GM12878 (cell line): ENCODE measurements around the gene TMEM61. TPM values are rescaled to one million over a fixed set of nuclear protein-coding genes. Genes with fewer than 3 reads are reported as not detected.

ENCODE experiments used
- ATAC-seq: fragments of 200-7000 bp; cut with Tn5 transposase; 3 replicates; pipeline ENCODE4 v1.9.1; 2020; ENCODE audit warnings: mild to moderate bottlenecking, moderate library complexity
- BruUV-seq: library from RNA; stranded (reverse); fragments of 400-500 nt; replicated peaks from 2 replicates; lab custom pipeline; 2021; lab: Mats Ljungman, UMichigan
- CTCF ChIA-PET: fragments of 300-600 bp; sonication (Branson Sonifier 250); formaldehyde crosslinking; extraction: SDS; loops from one replicate; lab custom pipeline; 2021; ENCODE audit warnings: inconsistent platforms; lab: Yijun Ruan, JAX
- POLR2A ChIA-PET: fragments of 350-600 bp; formaldehyde crosslinking; extraction: SDS; loops from one replicate; lab custom pipeline; 2021; ENCODE audit warnings: inconsistent platforms; lab: Charles Lee
- RAD21 ChIA-PET: fragments of 300-600 bp; sonication (Branson Sonifier 250); formaldehyde crosslinking; loops from one replicate; lab custom pipeline; 2023; ENCODE audit warnings: antibody characterized with exemption; ENCODE audit not compliant: unreplicated experiment; lab: Charles Lee
- SMC1A ChIA-PET: fragments of 300-600 bp; sonication (Branson Sonifier 250); formaldehyde crosslinking; loops from one replicate; lab custom pipeline; 2023; ENCODE audit not compliant: unreplicated experiment, uncharacterized antibody; lab: Charles Lee
- DNase-seq: peaks from one replicate; pipeline ENCODE4 v3.0.0-alpha.2; 2011; ENCODE audit warnings: low read depth, low spot score
- FAIRE-seq: peaks from 3 replicates; lab custom pipeline; 2011; peaks lifted over from hg19 to GRCh38; lab: Jason Lieb, UNC
- H2AFZ ChIP-seq: 2 replicates; pipeline ENCODE4 v1.6.0; 2011; ENCODE audit warnings: low read depth, low read length, control low read depth; ENCODE audit not compliant: control insufficient read depth
- H3K27ac ChIP-seq: 2 replicates; pipeline ENCODE4 v1.5.1; 2011; ENCODE audit warnings: control low read depth; ENCODE audit not compliant: control insufficient read depth, insufficient read depth
- H3K27me3 ChIP-seq, 2 experiments: replicated peaks in 1 of 2; 2 replicates each; pipeline versions ENCODE4 v1.6.0 to v1.6.1; 2011; ENCODE audit warnings: low read length in 1 of 2; ENCODE audit not compliant: control insufficient read depth in 2 of 2, insufficient read depth in 2 of 2
- H3K36me3 ChIP-seq, 2 experiments: 2 replicates each; pipeline ENCODE4 v1.5.1; 2011; ENCODE audit warnings: low read length in 1 of 2; ENCODE audit not compliant: control insufficient read depth in 2 of 2, insufficient read depth in 2 of 2
- H3K4me1 ChIP-seq: 2 replicates; pipeline ENCODE4 v1.6.1; 2011; ENCODE audit warnings: mild to moderate bottlenecking, low read length, moderate library complexity, mixed read lengths; ENCODE audit not compliant: control insufficient read depth, insufficient read depth
- H3K4me2 ChIP-seq: 2 replicates; pipeline ENCODE4 v1.6.0; 2011; ENCODE audit warnings: control low read depth; ENCODE audit not compliant: control insufficient read depth, insufficient read depth
- H3K4me3 ChIP-seq: fragments of 200-600 bp; sonication (generic); 2 replicates; pipeline ENCODE4 v1.5.1; 2016
- H3K79me2 ChIP-seq: 2 replicates; pipeline ENCODE4 v1.6.0; 2011; ENCODE audit warnings: low read length; ENCODE audit not compliant: control insufficient read depth, insufficient read depth
- H3K9ac ChIP-seq: 2 replicates; pipeline ENCODE4 v1.8.0; 2011; ENCODE audit warnings: low read length, control low read depth, mixed read lengths; ENCODE audit not compliant: control insufficient read depth, insufficient read depth
- H3K9me3 ChIP-seq: replicated peaks from 3 replicates; pipeline ENCODE4 v1.5.1; 2011; ENCODE audit warnings: mild to moderate bottlenecking, low read length; ENCODE audit not compliant: control insufficient read depth, insufficient read depth
- H4K20me1 ChIP-seq: 2 replicates; pipeline ENCODE4 v1.6.0; 2011; ENCODE audit not compliant: control insufficient read depth, insufficient read depth
- CBFB ChIP-seq: IDR thresholded peaks from 2 replicates; pipeline ENCODE4 v1.6.1; 2016; ENCODE audit warnings: antibody characterized with exemption, low read depth
- WGBS: methylation state at CpG from one replicate; pipeline ENCODE4 v1.1.6; 2016; ENCODE audit warnings: low lambda C conversion rate; ENCODE audit not compliant: insufficient replicate concordance, insufficient coverage; ENCODE audit errors: missing lambda C conversion rate; 5-methylcytosine and 5-hydroxymethylcytosine counted together
- in situ Hi-C: fragments of 300-500 bp; cut with MboI; formaldehyde crosslinking; loops from 9 replicates; pipeline ENCODE4 v1.14.3; 2018; ENCODE audit warnings: mixed read lengths
- intact Hi-C: fragments of 100-400 bp; cut with micrococcal nuclease; formaldehyde crosslinking; loops from one replicate; pipeline ENCODE4 v1.14.2; 2022; ENCODE audit not compliant: unreplicated experiment
- polyA plus RNA-seq, 11 experiments: library from polyadenylated mRNA; depleted of rRNA in 4 of 11; unstranded in 6 of 11; stranded (reverse) in 5 of 11; fragments of >200 nt; fragmentation: Nextera tagmentation in 4 of 11; fragmentation: Illumina TruSeq in 1 of 11; extraction: Ambion mirVana in 4 of 11; extraction: Trizol in 1 of 11; gene quantifications; 1 replicate in 1 of 11; 2 replicates in 10 of 11; pipeline versions ENCODE4 v1.2.1 to v1.2.3, GENCODE V29; 2011 to 2016; ENCODE audit warnings: inconsistent platforms in 2 of 11, missing spikeins in 2 of 11, low read depth in 1 of 11
- total RNA-seq, 4 experiments: library from RNA; depleted of rRNA in 3 of 4; stranded (reverse); fragments of >200 nt in 3 of 4; fragmentation: Illumina TruSeq in 1 of 4; extraction: Trizol in 1 of 4; gene quantifications; 2 replicates each; pipeline versions ENCODE4 v1.2.1 to v1.2.3, GENCODE V29; 2013 to 2021
- TF ChIP-seq, protein P1 (sequence below): fragments of 450-650 bp; IDR thresholded peaks from 2 replicates; pipeline ENCODE4 v1.6.1; 2017; ENCODE audit warnings: mild to moderate bottlenecking, moderate library complexity

TMEM61 gene
- total and polyA plus RNA-seq, 10 of the 15 experiments (the other 5 are each of a cell fraction or from before 2014, with no cell fraction given): not detected

DNA sequence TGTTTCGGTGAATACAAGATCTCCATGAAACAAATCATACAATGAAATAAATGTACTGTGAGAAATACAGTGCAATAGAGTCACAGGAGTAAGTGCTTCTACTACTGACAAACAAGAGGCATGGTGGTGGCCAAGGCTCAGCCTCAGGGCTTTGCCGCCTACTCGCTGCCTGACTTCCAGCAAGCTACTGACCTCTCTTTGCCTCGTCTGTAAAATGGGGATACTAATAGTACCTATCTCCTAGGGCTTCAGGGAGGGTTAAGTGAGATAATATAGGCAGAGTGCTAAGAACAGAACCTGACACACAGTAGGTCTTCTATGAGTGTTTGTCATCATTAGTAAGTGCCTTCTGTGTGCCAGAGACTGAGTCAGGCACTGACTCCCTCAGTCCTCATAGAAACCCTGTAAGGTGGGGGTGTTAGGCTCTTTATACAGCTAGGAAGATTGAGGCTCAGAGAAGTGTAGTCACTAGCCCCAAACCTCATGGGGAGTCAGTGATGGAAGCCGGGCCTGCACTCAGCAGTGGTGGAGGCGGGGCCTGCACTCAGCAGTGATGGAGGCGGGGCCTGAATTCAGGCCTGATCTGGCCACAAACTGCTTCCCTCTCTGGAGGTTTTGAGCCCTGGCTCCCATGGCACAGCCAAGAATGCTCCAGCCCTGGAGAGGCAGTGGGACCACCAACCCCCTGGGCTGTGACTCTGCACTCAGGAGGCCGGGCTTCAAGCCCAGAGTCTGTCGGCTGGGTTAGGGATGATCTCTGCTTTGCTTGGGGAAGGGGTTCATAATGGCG, 25.1 kb downstream of the TMEM61 start:
- ChIA-PET POLR2A (no interaction called here), CTCF (interaction anchor here (1.0 kb wide), 1 partner anchor 271 kb away, joined by 3 read pairs; no protein-coding TSS in a partner anchor), RAD21 (no interaction called here), SMC1A (no interaction called here)
- Histone ChIP-seq H3K9me3 (no peaks in the 10 kb centered on the region; the same call in 2 of the 3 replicates), H2AFZ (no peak overlapping the region), H3K9ac (no peak overlapping the region), H3K4me2 (no peak overlapping the region), H3K27ac (no peak overlapping the region), H3K79me2 (no peaks in the 10 kb centered on the region), H3K36me3 (no peaks in the 10 kb centered on the region), H3K27me3 (no peaks in the 10 kb centered on the region; a peak in 2 of 4 replicates), H3K4me1 (no peaks in the 10 kb centered on the region), H3K4me3 (no peak overlapping the region), H4K20me1 (no peaks in the 10 kb centered on the region)
- 42% methylated on average over 10 of the region's 10 CpGs for WGBS
- TF ChIP-seq CBFB: no peak
- TF ChIP-seq, protein P1, sequence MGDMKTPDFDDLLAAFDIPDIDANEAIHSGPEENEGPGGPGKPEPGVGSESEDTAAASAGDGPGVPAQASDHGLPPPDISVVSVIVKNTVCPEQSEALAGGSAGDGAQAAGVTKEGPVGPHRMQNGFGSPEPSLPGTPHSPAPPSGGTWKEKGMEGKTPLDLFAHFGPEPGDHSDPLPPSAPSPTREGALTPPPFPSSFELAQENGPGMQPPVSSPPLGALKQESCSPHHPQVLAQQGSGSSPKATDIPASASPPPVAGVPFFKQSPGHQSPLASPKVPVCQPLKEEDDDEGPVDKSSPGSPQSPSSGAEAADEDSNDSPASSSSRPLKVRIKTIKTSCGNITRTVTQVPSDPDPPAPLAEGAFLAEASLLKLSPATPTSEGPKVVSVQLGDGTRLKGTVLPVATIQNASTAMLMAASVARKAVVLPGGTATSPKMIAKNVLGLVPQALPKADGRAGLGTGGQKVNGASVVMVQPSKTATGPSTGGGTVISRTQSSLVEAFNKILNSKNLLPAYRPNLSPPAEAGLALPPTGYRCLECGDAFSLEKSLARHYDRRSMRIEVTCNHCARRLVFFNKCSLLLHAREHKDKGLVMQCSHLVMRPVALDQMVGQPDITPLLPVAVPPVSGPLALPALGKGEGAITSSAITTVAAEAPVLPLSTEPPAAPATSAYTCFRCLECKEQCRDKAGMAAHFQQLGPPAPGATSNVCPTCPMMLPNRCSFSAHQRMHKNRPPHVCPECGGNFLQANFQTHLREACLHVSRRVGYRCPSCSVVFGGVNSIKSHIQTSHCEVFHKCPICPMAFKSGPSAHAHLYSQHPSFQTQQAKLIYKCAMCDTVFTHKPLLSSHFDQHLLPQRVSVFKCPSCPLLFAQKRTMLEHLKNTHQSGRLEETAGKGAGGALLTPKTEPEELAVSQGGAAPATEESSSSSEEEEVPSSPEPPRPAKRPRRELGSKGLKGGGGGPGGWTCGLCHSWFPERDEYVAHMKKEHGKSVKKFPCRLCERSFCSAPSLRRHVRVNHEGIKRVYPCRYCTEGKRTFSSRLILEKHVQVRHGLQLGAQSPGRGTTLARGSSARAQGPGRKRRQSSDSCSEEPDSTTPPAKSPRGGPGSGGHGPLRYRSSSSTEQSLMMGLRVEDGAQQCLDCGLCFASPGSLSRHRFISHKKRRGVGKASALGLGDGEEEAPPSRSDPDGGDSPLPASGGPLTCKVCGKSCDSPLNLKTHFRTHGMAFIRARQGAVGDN: no peak
- FAIRE-seq (no peak), ATAC-seq (peak; percentile 56), DNase-seq (no peak)
- BruUV-seq: no TSS peak
- intact Hi-C loops: no loop called here
- in situ Hi-C loops: no loop called here
